ENCODE measurements around the gene ATP13A5. TPM values are rescaled to one million over a fixed set of nuclear protein-coding genes. Genes with fewer than 3 reads are reported as not detected.

ATP13A5 gene
- total and polyA plus RNA-seq, 2 experiments from 2014 or later = not detected

- Histone ChIP-seq H3K4me3 (no peak overlapping the region), H3K36me3 (ENCODE audit: low read depth) (no peaks in the 10 kb centered on the region), H3K9me2 (ENCODE audit: insufficient read depth) (no peaks in the 10 kb centered on the region), H3K27me3 (replicated peaks; ENCODE audit: insufficient read depth) (no peaks in the 10 kb centered on the region), H4K20me1 (ENCODE audit: insufficient read depth) (no peaks in the 10 kb centered on the region), H3K4me1 (ENCODE audit: insufficient read depth) (no peaks in the 10 kb centered on the region), H3F3A (ENCODE audit: insufficient read depth) (no peaks in the 10 kb centered on the region), H3K27ac (no peak overlapping the region), H3K4me2 (ENCODE audit: unreplicated experiment) (no peak overlapping the region), H2AFZ (no peak overlapping the region), H3K9me3 (ENCODE audit: low read depth) (no peaks in the 10 kb centered on the region), H3K79me2 (ENCODE audit: insufficient read depth) (no peaks in the 10 kb centered on the region), H3K9ac (no peak overlapping the region)
- in situ Hi-C loops (cut with MboI) = no loop called here
- DNase-seq = no peak
- 10% methylated on average over 3 of the region's 3 CpGs for WGBS, 2 experiments (ENCODE audit: low coverage in 1 of 2, low lambda C conversion rate in 2 of 2, missing lambda C conversion rate in 2 of 2)
- TF ChIP-seq EZH2 (IDR thresholded peaks at IDR 0.05; ENCODE audit: insufficient read depth, poor library complexity, severe bottlenecking) (no peak), EZH2phosphoT487 (IDR thresholded peaks at IDR 0.05; ENCODE audit: insufficient read depth, low read depth) (no peak)
Measured at GRCh38 chr3:193391902-193392301, 13.3 kb upstream of the ATP13A5 start.

- Histone ChIP-seq H3F3A (ENCODE audit: insufficient read depth) (no peaks in the 10 kb centered on the region), H2AFZ (no peak overlapping the region), H3K4me1 (ENCODE audit: insufficient read depth) (no peaks in the 10 kb centered on the region), H4K20me1 (ENCODE audit: insufficient read depth) (no peaks in the 10 kb centered on the region), H3K9ac (no peak overlapping the region), H3K4me3 (no peak overlapping the region), H3K79me2 (ENCODE audit: insufficient read depth) (no peaks in the 10 kb centered on the region), H3K27me3 (replicated peaks; ENCODE audit: insufficient read depth) (no peaks in the 10 kb centered on the region), H3K9me3 (ENCODE audit: low read depth) (no peaks in the 10 kb centered on the region), H3K27ac (no peak overlapping the region), H3K9me2 (ENCODE audit: insufficient read depth) (no peaks in the 10 kb centered on the region), H3K4me2 (ENCODE audit: unreplicated experiment) (no peak overlapping the region), H3K36me3 (ENCODE audit: low read depth) (no peaks in the 10 kb centered on the region)
- 7 to 20% methylated on average over 2 of the region's 2 CpGs for WGBS, 2 experiments (ENCODE audit: low coverage in 1 of 2, low lambda C conversion rate in 2 of 2, missing lambda C conversion rate in 2 of 2)
- no peak for TF ChIP-seq EZH2 (IDR thresholded peaks at IDR 0.05; ENCODE audit: insufficient read depth, poor library complexity, severe bottlenecking)
- TF ChIP-seq EZH2phosphoT487 (IDR thresholded peaks at IDR 0.05; ENCODE audit: insufficient read depth, low read depth) = no peak
- in situ Hi-C loops (cut with MboI) = no loop called here
- no peak for DNase-seq
Measured at GRCh38 chr3:193389335-193389734, 10.8 kb upstream of the ATP13A5 start.

- no peak overlapping the region for H3K27ac ChIP-seq
- H3K4me3 ChIP-seq = no peak overlapping the region
- H3F3A ChIP-seq (ENCODE audit: insufficient read depth) = no peaks in the 10 kb centered on the region
- H3K9ac ChIP-seq = no peak overlapping the region
- WGBS, 2 experiments (ENCODE audit: low coverage in 1 of 2, low lambda C conversion rate in 2 of 2, missing lambda C conversion rate in 2 of 2) = 10 to 17% methylated on average over 6 of the region's 6 CpGs
- H3K4me2 ChIP-seq (ENCODE audit: unreplicated experiment) = no peak overlapping the region
- in situ Hi-C loops (cut with MboI) = no loop called here
- H3K27me3 ChIP-seq (replicated peaks; ENCODE audit: insufficient read depth) = no peaks in the 10 kb centered on the region
- TF ChIP-seq EZH2phosphoT487 (IDR thresholded peaks at IDR 0.05; ENCODE audit: insufficient read depth, low read depth) (no peak), EZH2 (IDR thresholded peaks at IDR 0.05; ENCODE audit: insufficient read depth, poor library complexity, severe bottlenecking) (no peak)
- H3K36me3 ChIP-seq (ENCODE audit: low read depth) = no peaks in the 10 kb centered on the region
- no peaks in the 10 kb centered on the region for H4K20me1 ChIP-seq (ENCODE audit: insufficient read depth)
- H3K4me1 ChIP-seq (ENCODE audit: insufficient read depth) = no peaks in the 10 kb centered on the region
- H2AFZ ChIP-seq = no peak overlapping the region
- DNase-seq = no peak
- no peaks in the 10 kb centered on the region for H3K9me2 ChIP-seq (ENCODE audit: insufficient read depth)
- no peaks in the 10 kb centered on the region for H3K9me3 ChIP-seq (ENCODE audit: low read depth)
- H3K79me2 ChIP-seq (ENCODE audit: insufficient read depth) = no peaks in the 10 kb centered on the region
Measured at GRCh38 chr3:193388361-193388760, 9.8 kb upstream of the ATP13A5 start.

GRCh38 chr3:193387596-193387995 is 9.0 kb upstream of the ATP13A5 start:
- no peak overlapping the region for H3K4me2 ChIP-seq (ENCODE audit: unreplicated experiment)
- no peaks in the 10 kb centered on the region for H3K27me3 ChIP-seq (replicated peaks; ENCODE audit: insufficient read depth)
- no peaks in the 10 kb centered on the region for H3K79me2 ChIP-seq (ENCODE audit: insufficient read depth)
- H3K4me1 ChIP-seq (ENCODE audit: insufficient read depth) = no peaks in the 10 kb centered on the region
- H3K9me3 ChIP-seq (ENCODE audit: low read depth) = no peaks in the 10 kb centered on the region
- in situ Hi-C loops (cut with MboI) = no loop called here
- DNase-seq = no peak
- no peak overlapping the region for H3K9ac ChIP-seq
- no peaks in the 10 kb centered on the region for H4K20me1 ChIP-seq (ENCODE audit: insufficient read depth)
- H3K36me3 ChIP-seq (ENCODE audit: low read depth) = no peaks in the 10 kb centered on the region
- H3K9me2 ChIP-seq (ENCODE audit: insufficient read depth) = no peaks in the 10 kb centered on the region
- H3F3A ChIP-seq (ENCODE audit: insufficient read depth) = no peaks in the 10 kb centered on the region
- no peak for TF ChIP-seq EZH2 (IDR thresholded peaks at IDR 0.05; ENCODE audit: insufficient read depth, poor library complexity, severe bottlenecking)
- TF ChIP-seq EZH2phosphoT487 (IDR thresholded peaks at IDR 0.05; ENCODE audit: insufficient read depth, low read depth) = no peak
- no peak overlapping the region for H3K4me3 ChIP-seq
- H3K27ac ChIP-seq = no peak overlapping the region
- no peak overlapping the region for H2AFZ ChIP-seq
- WGBS, 2 experiments (ENCODE audit: low coverage in 1 of 2, low lambda C conversion rate in 2 of 2, missing lambda C conversion rate in 2 of 2) = 7 to 13% methylated on average over 2 of the region's 2 CpGs

- TF ChIP-seq EZH2 (IDR thresholded peaks at IDR 0.05; ENCODE audit: insufficient read depth, poor library complexity, severe bottlenecking) (no peak), EZH2phosphoT487 (IDR thresholded peaks at IDR 0.05; ENCODE audit: insufficient read depth, low read depth) (no peak)
- Histone ChIP-seq H3K79me2 (ENCODE audit: insufficient read depth) (no peaks in the 10 kb centered on the region), H4K20me1 (ENCODE audit: insufficient read depth) (no peaks in the 10 kb centered on the region), H3K27me3 (replicated peaks; ENCODE audit: insufficient read depth) (no peaks in the 10 kb centered on the region), H3K4me3 (no peak overlapping the region), H2AFZ (no peak overlapping the region), H3K9me3 (ENCODE audit: low read depth) (no peaks in the 10 kb centered on the region), H3K9ac (no peak overlapping the region), H3F3A (ENCODE audit: insufficient read depth) (no peaks in the 10 kb centered on the region), H3K36me3 (ENCODE audit: low read depth) (no peaks in the 10 kb centered on the region), H3K4me2 (ENCODE audit: unreplicated experiment) (no peak overlapping the region), H3K9me2 (ENCODE audit: insufficient read depth) (no peaks in the 10 kb centered on the region), H3K27ac (no peak overlapping the region), H3K4me1 (ENCODE audit: insufficient read depth) (no peaks in the 10 kb centered on the region)
- no peak for DNase-seq
- WGBS, 2 experiments (ENCODE audit: low coverage in 1 of 2, low lambda C conversion rate in 2 of 2, missing lambda C conversion rate in 2 of 2) = 12 to 29% methylated on average over 2 of the region's 2 CpGs
- in situ Hi-C loops (cut with MboI) = no loop called here
Measured at GRCh38 chr3:193377591-193377990, 962 bp downstream of the ATP13A5 start.
